Measurements from ENCODE around the gene PSORS1C1.

DNA sequence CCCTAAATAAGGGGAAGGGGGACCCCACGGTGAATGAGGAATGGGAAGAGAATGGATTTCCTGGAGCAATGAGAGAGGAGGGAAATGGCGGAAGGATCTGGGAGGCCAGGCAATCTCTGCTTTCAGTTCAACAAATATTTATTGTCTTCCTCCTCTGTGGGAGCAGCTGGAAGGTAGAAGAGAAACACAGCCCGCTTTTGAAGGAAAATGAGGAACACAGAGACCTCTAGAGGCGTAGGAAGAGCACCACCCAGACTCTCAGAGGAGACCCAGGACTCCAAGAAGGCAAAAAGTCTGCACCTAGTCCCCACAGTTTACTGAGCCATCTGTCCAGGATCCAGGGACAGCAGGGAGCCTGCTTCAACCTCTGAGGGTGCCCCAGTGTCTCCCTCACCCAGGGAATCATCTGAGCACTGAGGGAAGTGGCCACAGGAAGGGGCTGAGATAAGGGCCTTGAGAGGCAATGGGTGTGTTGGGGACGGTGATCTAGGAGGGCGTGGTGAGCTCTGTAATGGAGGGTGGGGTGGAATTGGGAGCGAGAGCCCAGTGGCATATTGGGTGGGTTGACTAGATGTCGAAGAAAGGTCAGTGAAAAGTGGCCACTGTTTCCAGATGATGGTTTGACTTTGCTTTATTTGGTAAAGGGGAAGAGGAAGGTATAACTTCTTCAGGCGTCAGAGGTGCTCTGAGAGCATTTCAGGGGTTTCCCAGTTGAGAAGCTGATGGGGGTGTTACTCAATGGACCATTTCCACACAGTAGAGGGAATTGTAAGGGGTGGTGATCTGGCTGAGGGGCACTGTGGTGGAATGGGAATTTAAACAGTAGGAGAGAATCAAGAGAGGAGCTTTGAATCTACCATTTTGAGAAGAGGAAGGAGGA is 610 bp downstream of the PSORS1C1 start:
- TF ChIP-seq CTCF (conservative IDR thresholded peaks at IDR 0.05; ENCODE audit: low read length), result peak; percentile 37; the same call in 1 of the 2 replicates
- no peak for TF ChIP-seq EZH2phosphoT487 (IDR thresholded peaks at IDR 0.05; ENCODE audit: borderline replicate concordance, low read depth, low read length)

All from OCI-LY7 (cell line).